DOHH2 (cell line): Measurements from ENCODE around the gene LGALS9.
"Not testable (repeated sequence)": the region's sequence is repeated elsewhere in the genome, so short reads cannot be mapped to it uniquely, and the experiment has no call there.

ENCODE experiments used
- H3F3A ChIP-seq: fragments of 200-600 bp; sonication (generic), shearing (Covaris generic); 2 replicates; pipeline ENCODE4 v1.6.0; 2016; ENCODE audit warnings: antibody characterized with exemption, mild to moderate bottlenecking; ENCODE audit not compliant: control insufficient read depth, insufficient read depth
- H3K27ac ChIP-seq: fragments of 200-600 bp; sonication (generic); 2 replicates; pipeline ENCODE4 v1.5.1; 2014; ENCODE audit warnings: low read depth, mild to moderate bottlenecking, low read length, moderate library complexity
- H3K27me3 ChIP-seq: fragments of 200-600 bp; sonication (generic); 2 replicates; pipeline ENCODE4 v1.6.1; 2014; ENCODE audit warnings: mild to moderate bottlenecking, low read length, mixed read lengths; ENCODE audit not compliant: control insufficient read depth
- H3K36me3 ChIP-seq: fragments of 200-600 bp; sonication (generic); 2 replicates; pipeline ENCODE4 v1.6.1; 2014; ENCODE audit warnings: mild to moderate bottlenecking, low read length, moderate library complexity, mixed read lengths; ENCODE audit not compliant: control insufficient read depth
- H3K4me1 ChIP-seq: fragments of 200-600 bp; sonication (generic); 2 replicates; pipeline ENCODE4 v1.6.1; 2014; ENCODE audit warnings: mild to moderate bottlenecking, low read length, mixed read lengths; ENCODE audit not compliant: control insufficient read depth
- H3K4me2 ChIP-seq: fragments of 200-600 bp; sonication (generic); 2 replicates; pipeline ENCODE4 v1.6.0; 2014; ENCODE audit warnings: mild to moderate bottlenecking, low read length, moderate library complexity
- H3K4me3 ChIP-seq: fragments of 200-600 bp; sonication (generic); 2 replicates; pipeline ENCODE4 v1.5.1; 2014; ENCODE audit warnings: mild to moderate bottlenecking, low read length, mixed read lengths
- H3K79me2 ChIP-seq: fragments of 200-600 bp; sonication (generic); 2 replicates; pipeline ENCODE4 v1.6.1; 2014; ENCODE audit warnings: mild to moderate bottlenecking, low read length, mixed read lengths; ENCODE audit not compliant: control insufficient read depth
- H3K9me2 ChIP-seq: fragments of 200-600 bp; sonication (generic); replicated peaks from 2 replicates; pipeline ENCODE4 v1.6.1; 2014; ENCODE audit warnings: mild to moderate bottlenecking, low read length, mixed read lengths; ENCODE audit not compliant: control insufficient read depth
- H3K9me3 ChIP-seq: fragments of 200-600 bp; sonication (generic); 2 replicates; pipeline ENCODE4 v1.6.1; 2014; ENCODE audit warnings: antibody characterized with exemption, low read length, mixed read lengths; ENCODE audit not compliant: control insufficient read depth, insufficient read depth
- H4K20me1 ChIP-seq: fragments of 200-600 bp; sonication (generic); 2 replicates; pipeline ENCODE4 v1.6.0; 2014; ENCODE audit warnings: low read depth, mild to moderate bottlenecking, antibody characterized with exemption, low read length, moderate library complexity; ENCODE audit not compliant: control insufficient read depth, insufficient read depth
- EZH2phosphoT487 ChIP-seq: fragments of 200-600 bp; sonication (generic); IDR thresholded peaks from 2 replicates; pipeline ENCODE4 v1.6.1; 2017; ENCODE audit warnings: borderline replicate concordance, mild to moderate bottlenecking, antibody characterized with exemption, low read length, moderate library complexity, mixed read lengths
- TF ChIP-seq, protein P1 (sequence below): fragments of 200-600 bp; sonication (generic); IDR thresholded peaks from one replicate; pipeline ENCODE4 v1.5.1; 2014; ENCODE audit warnings: antibody characterized with exemption, mild to moderate bottlenecking, low read depth, low read length; ENCODE audit not compliant: poor library complexity, severe bottlenecking

Gene LGALS9

DNA sequence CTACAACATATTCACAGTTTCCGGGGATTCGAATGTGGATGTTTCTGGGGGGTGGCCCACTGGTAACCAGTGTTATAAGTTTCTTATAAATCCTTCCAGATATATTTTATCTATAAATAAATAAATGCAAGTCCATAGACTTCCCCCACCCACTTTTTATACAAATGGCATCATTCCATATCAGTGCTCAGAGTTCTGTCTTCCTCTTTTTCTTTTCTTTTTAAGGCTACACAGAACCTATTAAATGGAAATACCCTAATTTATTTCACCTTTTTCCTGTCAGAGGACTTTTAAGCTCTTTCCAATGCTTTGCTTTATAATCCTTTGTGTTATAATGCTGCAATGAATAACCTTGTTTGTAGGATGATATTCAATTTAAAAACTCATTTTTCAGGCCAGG lies 3.8 kb downstream of the LGALS9 start:
- no peaks in the 10 kb centered on the region for H4K20me1 ChIP-seq
- H3K4me3 ChIP-seq = peak overlapping the region; percentile 43
- H3K4me1 ChIP-seq = peaks cover 26% of the 10 kb centered on the region
- no peaks in the 10 kb centered on the region for H3K36me3 ChIP-seq
- H3K27ac ChIP-seq = 0 out of 2 replicates have a peak overlapping the region, but pooled peaks have one; percentile 18
- no peaks in the 10 kb centered on the region for H3K27me3 ChIP-seq
- no peaks in the 10 kb centered on the region for H3F3A ChIP-seq
- no peaks in the 10 kb centered on the region for H3K79me2 ChIP-seq
- H3K9me3 ChIP-seq = no peaks in the 10 kb centered on the region
- H3K9me2 ChIP-seq = no peaks in the 10 kb centered on the region
- TF ChIP-seq EZH2phosphoT487 = no peak
- TF ChIP-seq, protein P1, sequence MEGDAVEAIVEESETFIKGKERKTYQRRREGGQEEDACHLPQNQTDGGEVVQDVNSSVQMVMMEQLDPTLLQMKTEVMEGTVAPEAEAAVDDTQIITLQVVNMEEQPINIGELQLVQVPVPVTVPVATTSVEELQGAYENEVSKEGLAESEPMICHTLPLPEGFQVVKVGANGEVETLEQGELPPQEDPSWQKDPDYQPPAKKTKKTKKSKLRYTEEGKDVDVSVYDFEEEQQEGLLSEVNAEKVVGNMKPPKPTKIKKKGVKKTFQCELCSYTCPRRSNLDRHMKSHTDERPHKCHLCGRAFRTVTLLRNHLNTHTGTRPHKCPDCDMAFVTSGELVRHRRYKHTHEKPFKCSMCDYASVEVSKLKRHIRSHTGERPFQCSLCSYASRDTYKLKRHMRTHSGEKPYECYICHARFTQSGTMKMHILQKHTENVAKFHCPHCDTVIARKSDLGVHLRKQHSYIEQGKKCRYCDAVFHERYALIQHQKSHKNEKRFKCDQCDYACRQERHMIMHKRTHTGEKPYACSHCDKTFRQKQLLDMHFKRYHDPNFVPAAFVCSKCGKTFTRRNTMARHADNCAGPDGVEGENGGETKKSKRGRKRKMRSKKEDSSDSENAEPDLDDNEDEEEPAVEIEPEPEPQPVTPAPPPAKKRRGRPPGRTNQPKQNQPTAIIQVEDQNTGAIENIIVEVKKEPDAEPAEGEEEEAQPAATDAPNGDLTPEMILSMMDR = no peak
- H3K4me2 ChIP-seq = peak overlapping the region; percentile 61

DNA sequence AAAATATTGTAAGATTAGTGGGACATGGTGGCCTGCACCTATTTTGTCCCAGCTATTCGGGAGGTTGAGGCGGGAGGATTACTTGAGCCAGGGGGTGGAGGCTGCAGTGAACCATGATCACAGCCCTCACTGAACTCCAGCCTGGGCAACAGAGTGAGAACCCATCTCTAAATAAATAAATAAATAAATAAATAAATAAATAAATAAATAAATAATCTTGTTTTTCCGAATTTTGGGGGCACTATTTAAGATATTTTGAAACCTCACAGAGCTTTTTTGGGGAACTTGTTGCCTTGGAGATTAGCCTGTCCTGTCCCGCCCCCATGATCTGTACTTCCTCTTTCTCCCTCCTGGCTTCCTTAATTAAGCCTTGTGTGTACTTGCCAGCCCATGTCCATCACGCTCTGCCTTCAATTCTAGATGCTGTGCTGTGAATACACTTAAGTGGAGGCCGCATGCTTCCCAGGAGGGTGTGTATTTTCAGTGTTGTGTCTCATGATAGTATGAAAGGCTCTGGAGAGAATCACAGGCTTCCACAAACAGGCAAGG lies 4.4 kb downstream of the LGALS9 start:
- Histone ChIP-seq H3K4me2 (peak overlapping the region; percentile 61), H3F3A (no peaks in the 10 kb centered on the region), H3K36me3 (no peaks in the 10 kb centered on the region), H3K27me3 (no peaks in the 10 kb centered on the region), H3K79me2 (no peaks in the 10 kb centered on the region), H4K20me1 (no peaks in the 10 kb centered on the region), H3K9me2 (no peaks in the 10 kb centered on the region), H3K27ac (peak overlapping the region; percentile 24), H3K4me3 (peak overlapping the region; percentile 43), H3K4me1 (peaks cover 26% of the 10 kb centered on the region), H3K9me3 (no peaks in the 10 kb centered on the region)
- TF ChIP-seq, protein P1 = no peak
- TF ChIP-seq EZH2phosphoT487 = no peak

DNA sequence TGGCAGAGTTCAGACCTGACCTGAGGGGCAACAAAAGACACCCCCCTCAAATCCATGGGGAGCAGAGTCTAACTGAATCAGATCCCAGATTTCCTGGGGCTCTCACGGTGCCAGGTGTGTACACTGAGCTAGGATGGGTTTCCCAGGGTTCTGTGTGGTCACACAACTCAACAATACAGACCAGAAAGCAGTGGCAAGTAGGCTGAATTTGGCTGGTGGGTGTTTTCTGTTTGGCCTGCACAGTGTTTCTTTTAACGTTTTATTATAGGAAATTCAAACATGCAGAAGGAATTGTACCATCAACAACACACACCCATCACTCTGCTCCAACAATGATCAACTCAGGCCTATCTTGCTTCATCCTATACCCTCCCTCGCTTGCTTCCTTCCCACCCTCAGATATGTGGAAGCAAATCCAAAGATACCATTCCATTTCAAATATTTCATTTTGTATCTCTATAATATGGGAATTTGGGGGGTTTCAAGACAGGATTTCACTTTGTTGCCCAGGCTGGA lies 5.1 kb downstream of the LGALS9 start:
- H3F3A ChIP-seq, H3K79me2 ChIP-seq, H3K27me3 ChIP-seq, H3K36me3 ChIP-seq, H4K20me1 ChIP-seq, H3K9me2 ChIP-seq, H3K9me3 ChIP-seq: not testable (repeated sequence)
- Histone ChIP-seq H3K4me1 (peaks cover 24% of the 10 kb centered on the region), H3K27ac (peak overlapping the region; percentile 24), H3K4me2 (peak overlapping the region; percentile 61), H3K4me3 (peak overlapping the region; percentile 39; the same call in 1 of the 2 replicates)

DNA sequence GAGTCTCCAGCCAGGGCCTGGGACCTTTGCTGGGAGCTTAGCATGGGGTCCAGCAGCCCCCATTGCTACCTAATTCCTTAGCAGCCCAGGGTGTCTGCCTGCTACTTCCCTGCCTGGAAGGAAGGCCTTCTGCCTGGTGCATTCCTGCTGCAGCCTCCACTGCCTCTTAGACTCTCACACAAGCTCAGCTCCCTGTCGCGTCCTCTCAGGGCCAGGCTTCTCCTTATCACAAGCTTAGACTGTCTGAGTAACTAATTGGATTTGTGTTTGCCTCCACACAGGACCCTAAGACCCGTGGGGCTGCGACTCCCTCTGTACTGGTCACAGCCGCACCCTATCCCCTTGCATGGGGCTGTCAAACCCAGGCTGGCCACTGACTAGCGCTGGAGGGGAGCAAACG lies 6.8 kb downstream of the LGALS9 start:
- H3K4me3 ChIP-seq, H3K36me3 ChIP-seq, H3K79me2 ChIP-seq, H3K9me3 ChIP-seq, H3K27me3 ChIP-seq, H4K20me1 ChIP-seq, H3F3A ChIP-seq, H3K27ac ChIP-seq, H3K4me2 ChIP-seq, H3K9me2 ChIP-seq: not testable (repeated sequence)
- peaks cover 20% of the 10 kb centered on the region for H3K4me1 ChIP-seq

DNA sequence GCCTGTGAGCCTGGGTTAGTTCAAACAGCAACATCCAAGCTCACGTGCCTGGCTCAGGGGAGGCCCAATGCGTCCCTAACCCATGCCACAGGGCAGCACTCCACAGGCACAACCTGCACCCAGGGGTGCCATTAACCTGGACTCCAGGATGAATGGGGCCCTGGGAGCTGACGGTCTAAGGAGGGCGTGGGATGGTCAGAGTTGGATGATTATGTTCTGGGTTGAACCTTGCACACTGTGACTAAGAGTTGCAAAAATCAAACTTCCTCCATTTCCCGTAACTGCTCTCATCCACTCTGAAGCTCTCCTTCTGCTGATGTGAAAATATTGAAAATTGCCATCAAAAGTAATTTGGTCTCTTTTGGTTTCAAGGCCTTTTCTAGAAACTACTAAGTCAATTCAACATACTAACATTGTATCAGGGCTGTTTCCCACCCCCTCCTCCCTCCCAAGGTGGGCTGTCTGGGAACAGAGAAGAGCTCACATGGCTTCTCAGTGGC lies 7.5 kb downstream of the LGALS9 start:
- H3K4me3 ChIP-seq = not testable (repeated sequence)

More for the DNA sequence above, 7.5 kb downstream of the LGALS9 start:
- not testable (repeated sequence) for H3K9me3 ChIP-seq, H3K9me2 ChIP-seq, H4K20me1 ChIP-seq, H3K4me2 ChIP-seq, H3K27me3 ChIP-seq, H3F3A ChIP-seq, H3K79me2 ChIP-seq, H3K36me3 ChIP-seq, H3K27ac ChIP-seq
- H3K4me1 ChIP-seq = peaks cover 20% of the 10 kb centered on the region
